WTC11 (cell line): Measurements from ENCODE around the gene CHL1. TPM values are rescaled to one million over a fixed set of nuclear protein-coding genes. Genes with fewer than 3 reads are reported as not detected.

Experiments used
- ATAC-seq: fragments of 200-7000 bp; cut with Tn5 transposase; 2 replicates; pipeline ENCODE4 v1.10.0; 2021; ENCODE audit warnings: mild to moderate bottlenecking, moderate library complexity
- CTCF ChIA-PET: fragments of 300-600 bp; sonication (Branson Sonifier 250); formaldehyde crosslinking; loops from one replicate; lab custom pipeline; 2021; ENCODE audit warnings: antibody characterized with exemption; lab: Charles Lee
- POLR2A ChIA-PET: fragments of 350-600 bp; sonication (Branson Sonifier 250); formaldehyde crosslinking; loops from one replicate; lab custom pipeline; 2021; ENCODE audit warnings: antibody characterized with exemption; lab: Charles Lee
- DNase-seq: peaks from one replicate; pipeline ENCODE4 v3.0.0; 2021; ENCODE audit warnings: low spot score
- H3K27ac Mint-ChIP-seq: 2 replicates; pipeline ENCODE4 v1.8.0; 2021; ENCODE audit warnings: mixed read lengths
- H3K27me3 Mint-ChIP-seq: 2 replicates; pipeline ENCODE4 v1.8.0; 2021; ENCODE audit warnings: low read depth, mild to moderate bottlenecking, moderate library complexity, mixed read lengths
- H3K36me3 Mint-ChIP-seq: 2 replicates; pipeline ENCODE4 v1.8.0; 2021; ENCODE audit warnings: mixed read lengths
- H3K4me1 Mint-ChIP-seq: 2 replicates; pipeline ENCODE4 v1.8.0; 2022; ENCODE audit warnings: mixed read lengths
- H3K4me3 Mint-ChIP-seq: 2 replicates; pipeline ENCODE4 v1.8.0; 2021; ENCODE audit warnings: mild to moderate bottlenecking, moderate library complexity, mixed read lengths
- H3K9me3 Mint-ChIP-seq: 2 replicates; pipeline ENCODE4 v1.8.0; 2021; ENCODE audit warnings: mixed read lengths
- ARID4B ChIP-seq: sonication (generic); formaldehyde crosslinking; IDR thresholded peaks from 2 replicates; pipeline ENCODE4 v1.8.0; 2023; ENCODE audit warnings: missing genetic modification reagents, mild to moderate bottlenecking, borderline replicate concordance
- CREB1 ChIP-seq: sonication (generic); formaldehyde crosslinking; IDR thresholded peaks from 2 replicates; pipeline ENCODE4 v1.8.0; 2023; ENCODE audit warnings: mild to moderate bottlenecking, missing genetic modification reagents
- E2F5 ChIP-seq: sonication (generic); formaldehyde crosslinking; IDR thresholded peaks from 2 replicates; pipeline ENCODE4 v1.8.1; 2022; ENCODE audit warnings: mild to moderate bottlenecking, moderate library complexity, missing genetic modification reagents
- EMX1 ChIP-seq: fragments of 250-450 bp; sonication (Bioruptor Pico); IDR thresholded peaks from 2 replicates; pipeline ENCODE4 v1.8.0; 2021; ENCODE audit warnings: mild to moderate bottlenecking
- ETV6 ChIP-seq: sonication (generic); formaldehyde crosslinking; IDR thresholded peaks from 2 replicates; pipeline ENCODE4 v1.8.1; 2022; ENCODE audit warnings: mild to moderate bottlenecking, missing genetic modification reagents
- FOXJ3 ChIP-seq: sonication (generic); formaldehyde crosslinking; IDR thresholded peaks from 2 replicates; pipeline ENCODE4 v1.9.0; 2021; ENCODE audit warnings: missing genetic modification reagents, mild to moderate bottlenecking, borderline replicate concordance
- GTF2I ChIP-seq: fragments of 250-450 bp; sonication (Bioruptor Pico); conservative IDR thresholded peaks from 2 replicates; pipeline ENCODE4 v1.4.0; 2021; ENCODE audit warnings: mild to moderate bottlenecking
- HMGA2 ChIP-seq: fragments of 250-450 bp; sonication (Bioruptor Pico); IDR thresholded peaks from 2 replicates; pipeline ENCODE4 v1.4.0; 2021; ENCODE audit warnings: mild to moderate bottlenecking, moderate library complexity
- IRF2 ChIP-seq: sonication (generic); formaldehyde crosslinking; IDR thresholded peaks from 2 replicates; pipeline ENCODE4 v1.8.0; 2022; ENCODE audit warnings: low read depth, missing genetic modification reagents, borderline replicate concordance
- KAT7 ChIP-seq: sonication (generic); formaldehyde crosslinking; IDR thresholded peaks from 2 replicates; pipeline ENCODE4 v1.8.1; 2023; ENCODE audit warnings: missing genetic modification reagents, mild to moderate bottlenecking, borderline replicate concordance
- NR2C2 ChIP-seq: sonication (generic); formaldehyde crosslinking; IDR thresholded peaks from 2 replicates; pipeline ENCODE4 v1.8.0; 2022; ENCODE audit warnings: mild to moderate bottlenecking, missing genetic modification reagents
- PRDM15 ChIP-seq: sonication (generic); formaldehyde crosslinking; IDR thresholded peaks from 2 replicates; pipeline ENCODE4 v1.8.0; 2022; ENCODE audit warnings: missing genetic modification reagents
- SMAD4 ChIP-seq: sonication (generic); formaldehyde crosslinking; IDR thresholded peaks from 2 replicates; pipeline ENCODE4 v1.8.0; 2022; ENCODE audit warnings: mild to moderate bottlenecking, missing genetic modification reagents
- TCF7 ChIP-seq: sonication (generic); formaldehyde crosslinking; IDR thresholded peaks from 2 replicates; pipeline ENCODE4 v1.8.0; 2022; ENCODE audit warnings: mild to moderate bottlenecking, low read depth, missing genetic modification reagents, moderate library complexity
- TP53 ChIP-seq: sonication (generic); formaldehyde crosslinking; IDR thresholded peaks from 2 replicates; pipeline ENCODE4 v1.8.1; 2023; ENCODE audit warnings: mild to moderate bottlenecking, missing genetic modification reagents
- ZNF121 ChIP-seq: sonication (generic); formaldehyde crosslinking; IDR thresholded peaks from 2 replicates; pipeline ENCODE4 v1.8.0; 2023; ENCODE audit warnings: missing genetic modification reagents
- ZNF396 ChIP-seq: fragments of 250-450 bp; sonication (Bioruptor Pico); IDR thresholded peaks from 2 replicates; pipeline ENCODE4 v1.8.0; 2021; ENCODE audit warnings: mild to moderate bottlenecking, moderate library complexity, borderline replicate concordance
- total RNA-seq: library from RNA; stranded (reverse); gene quantifications from 3 replicates; pipeline ENCODE4 v1.2.3, GENCODE V29; 2021
- TF ChIP-seq, protein P1 (sequence below): sonication (generic); formaldehyde crosslinking; IDR thresholded peaks from 2 replicates; pipeline ENCODE4 v1.8.1; 2022; ENCODE audit warnings: low read depth, missing genetic modification reagents, borderline replicate concordance
- TF ChIP-seq, protein P2 (sequence below): fragments of 250-450 bp; sonication (Bioruptor Pico); IDR thresholded peaks from 2 replicates; pipeline ENCODE4 v1.9.0; 2021; ENCODE audit warnings: mild to moderate bottlenecking
- TF ChIP-seq, protein P3 (sequence below): sonication (generic); formaldehyde crosslinking; IDR thresholded peaks from 2 replicates; pipeline ENCODE4 v1.8.1; 2022; ENCODE audit warnings: missing genetic modification reagents, borderline replicate concordance
- TF ChIP-seq, protein P4 (sequence below): sonication (generic); formaldehyde crosslinking; IDR thresholded peaks from 2 replicates; pipeline ENCODE4 v1.8.1; 2023; ENCODE audit warnings: mild to moderate bottlenecking, missing genetic modification reagents, moderate library complexity
- TF ChIP-seq, protein P5 (sequence below): fragments of 250-450 bp; sonication (Bioruptor Pico); IDR thresholded peaks from 2 replicates; pipeline ENCODE4 v1.8.0; 2021; ENCODE audit warnings: mild to moderate bottlenecking

Gene CHL1
- total RNA-seq, 1 experiment from 2014 or later = not detected

- ChIA-PET POLR2A (no interaction called here), CTCF (no interaction called here)
- H3K36me3 Mint-ChIP-seq = peaks cover 23% of the 10 kb centered on the region
- H3K4me3 Mint-ChIP-seq = no peak overlapping the region
- TF ChIP-seq TP53 (no peak), PRDM15 (CRISPR knock-in tag) (no peak), ZNF121 (CRISPR knock-in tag) (no peak), NR2C2 (no peak), FOXJ3 (CRISPR knock-in tag) (no peak), HMGA2 (CRISPR knock-in tag) (no peak), E2F5 (no peak), ARID4B (CRISPR knock-in tag) (no peak), CREB1 (no peak), GTF2I (CRISPR knock-in tag) (no peak), KAT7 (CRISPR knock-in tag) (no peak)
- TF ChIP-seq, protein P1, sequence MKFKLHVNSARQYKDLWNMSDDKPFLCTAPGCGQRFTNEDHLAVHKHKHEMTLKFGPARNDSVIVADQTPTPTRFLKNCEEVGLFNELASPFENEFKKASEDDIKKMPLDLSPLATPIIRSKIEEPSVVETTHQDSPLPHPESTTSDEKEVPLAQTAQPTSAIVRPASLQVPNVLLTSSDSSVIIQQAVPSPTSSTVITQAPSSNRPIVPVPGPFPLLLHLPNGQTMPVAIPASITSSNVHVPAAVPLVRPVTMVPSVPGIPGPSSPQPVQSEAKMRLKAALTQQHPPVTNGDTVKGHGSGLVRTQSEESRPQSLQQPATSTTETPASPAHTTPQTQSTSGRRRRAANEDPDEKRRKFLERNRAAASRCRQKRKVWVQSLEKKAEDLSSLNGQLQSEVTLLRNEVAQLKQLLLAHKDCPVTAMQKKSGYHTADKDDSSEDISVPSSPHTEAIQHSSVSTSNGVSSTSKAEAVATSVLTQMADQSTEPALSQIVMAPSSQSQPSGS (CRISPR knock-in tag) = no peak
- ATAC-seq = no peak
- H3K27ac Mint-ChIP-seq = no peak overlapping the region
- peaks cover 47% of the 10 kb centered on the region for H3K9me3 Mint-ChIP-seq
- no peaks in the 10 kb centered on the region for H3K27me3 Mint-ChIP-seq
- no peak for DNase-seq
- H3K4me1 Mint-ChIP-seq = no peaks in the 10 kb centered on the region
Observed at GRCh38 chr3:324423-324822, 127.9 kb downstream of the CHL1 start.

DNA sequence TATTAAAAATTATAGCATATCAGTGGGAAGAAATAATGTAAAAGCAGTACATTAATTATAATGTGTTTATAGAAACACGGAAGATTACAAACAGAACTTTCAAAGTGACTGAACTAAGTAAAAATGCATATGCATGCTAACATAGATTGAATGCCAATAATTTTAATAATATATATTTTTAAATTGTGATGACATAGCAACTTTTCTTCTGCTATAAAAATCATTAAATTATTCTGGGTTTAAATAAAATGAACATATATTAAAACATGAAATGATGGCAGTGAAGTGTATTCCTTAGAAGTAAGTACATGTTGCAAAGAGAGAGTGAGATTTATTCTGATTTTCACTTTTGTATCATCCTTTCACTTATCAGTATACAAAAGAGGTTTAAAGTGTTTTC lies 128.9 kb downstream of the CHL1 start:
- no peak for DNase-seq
- no peak for ATAC-seq
- Mint-ChIP-seq H3K4me3 (no peak overlapping the region), H3K27ac (no peak overlapping the region), H3K4me1 (no peaks in the 10 kb centered on the region), H3K36me3 (peaks cover 30% of the 10 kb centered on the region), H3K9me3 (peaks cover 56% of the 10 kb centered on the region), H3K27me3 (no peaks in the 10 kb centered on the region)
- CTCF ChIA-PET = no interaction called here
- POLR2A ChIA-PET = no interaction called here
- TF ChIP-seq SMAD4 (CRISPR knock-in tag) (no peak), ZNF396 (CRISPR knock-in tag) (no peak), IRF2 (CRISPR knock-in tag) (no peak), NR2C2 (no peak), TCF7 (CRISPR knock-in tag) (no peak), EMX1 (CRISPR knock-in tag) (no peak), ETV6 (no peak)
- TF ChIP-seq, protein P2, sequence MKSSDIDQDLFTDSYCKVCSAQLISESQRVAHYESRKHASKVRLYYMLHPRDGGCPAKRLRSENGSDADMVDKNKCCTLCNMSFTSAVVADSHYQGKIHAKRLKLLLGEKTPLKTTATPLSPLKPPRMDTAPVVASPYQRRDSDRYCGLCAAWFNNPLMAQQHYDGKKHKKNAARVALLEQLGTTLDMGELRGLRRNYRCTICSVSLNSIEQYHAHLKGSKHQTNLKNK (CRISPR knock-in tag) = no peak
- TF ChIP-seq, protein P3, sequence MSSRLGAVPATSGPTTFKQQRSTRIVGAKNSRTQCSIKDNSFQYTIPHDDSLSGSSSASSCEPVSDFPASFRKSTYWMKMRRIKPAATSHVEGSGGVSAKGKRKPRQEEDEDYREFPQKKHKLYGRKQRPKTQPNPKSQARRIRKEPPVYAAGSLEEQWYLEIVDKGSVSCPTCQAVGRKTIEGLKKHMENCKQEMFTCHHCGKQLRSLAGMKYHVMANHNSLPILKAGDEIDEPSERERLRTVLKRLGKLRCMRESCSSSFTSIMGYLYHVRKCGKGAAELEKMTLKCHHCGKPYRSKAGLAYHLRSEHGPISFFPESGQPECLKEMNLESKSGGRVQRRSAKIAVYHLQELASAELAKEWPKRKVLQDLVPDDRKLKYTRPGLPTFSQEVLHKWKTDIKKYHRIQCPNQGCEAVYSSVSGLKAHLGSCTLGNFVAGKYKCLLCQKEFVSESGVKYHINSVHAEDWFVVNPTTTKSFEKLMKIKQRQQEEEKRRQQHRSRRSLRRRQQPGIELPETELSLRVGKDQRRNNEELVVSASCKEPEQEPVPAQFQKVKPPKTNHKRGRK (CRISPR knock-in tag) = no peak
- TF ChIP-seq, protein P4, sequence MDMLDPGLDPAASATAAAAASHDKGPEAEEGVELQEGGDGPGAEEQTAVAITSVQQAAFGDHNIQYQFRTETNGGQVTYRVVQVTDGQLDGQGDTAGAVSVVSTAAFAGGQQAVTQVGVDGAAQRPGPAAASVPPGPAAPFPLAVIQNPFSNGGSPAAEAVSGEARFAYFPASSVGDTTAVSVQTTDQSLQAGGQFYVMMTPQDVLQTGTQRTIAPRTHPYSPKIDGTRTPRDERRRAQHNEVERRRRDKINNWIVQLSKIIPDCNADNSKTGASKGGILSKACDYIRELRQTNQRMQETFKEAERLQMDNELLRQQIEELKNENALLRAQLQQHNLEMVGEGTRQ (CRISPR knock-in tag) = no peak
- TF ChIP-seq, protein P5, sequence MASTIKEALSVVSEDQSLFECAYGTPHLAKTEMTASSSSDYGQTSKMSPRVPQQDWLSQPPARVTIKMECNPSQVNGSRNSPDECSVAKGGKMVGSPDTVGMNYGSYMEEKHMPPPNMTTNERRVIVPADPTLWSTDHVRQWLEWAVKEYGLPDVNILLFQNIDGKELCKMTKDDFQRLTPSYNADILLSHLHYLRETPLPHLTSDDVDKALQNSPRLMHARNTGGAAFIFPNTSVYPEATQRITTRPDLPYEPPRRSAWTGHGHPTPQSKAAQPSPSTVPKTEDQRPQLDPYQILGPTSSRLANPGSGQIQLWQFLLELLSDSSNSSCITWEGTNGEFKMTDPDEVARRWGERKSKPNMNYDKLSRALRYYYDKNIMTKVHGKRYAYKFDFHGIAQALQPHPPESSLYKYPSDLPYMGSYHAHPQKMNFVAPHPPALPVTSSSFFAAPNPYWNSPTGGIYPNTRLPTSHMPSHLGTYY (CRISPR knock-in tag) = no peak
